SH-SY5Y (cell line): ENCODE data around the gene TMEM217.

ENCODE experiments used
- GATA2 ChIP-seq: IDR thresholded peaks from 2 replicates; pipeline ENCODE4 v1.6.1; 2011; ENCODE audit warnings: mild to moderate bottlenecking, low read depth, low read length
- GATA3 ChIP-seq: IDR thresholded peaks from 2 replicates; pipeline ENCODE4 v1.6.1; 2011; ENCODE audit warnings: low read depth, mild to moderate bottlenecking, low read length, moderate library complexity

DNA sequence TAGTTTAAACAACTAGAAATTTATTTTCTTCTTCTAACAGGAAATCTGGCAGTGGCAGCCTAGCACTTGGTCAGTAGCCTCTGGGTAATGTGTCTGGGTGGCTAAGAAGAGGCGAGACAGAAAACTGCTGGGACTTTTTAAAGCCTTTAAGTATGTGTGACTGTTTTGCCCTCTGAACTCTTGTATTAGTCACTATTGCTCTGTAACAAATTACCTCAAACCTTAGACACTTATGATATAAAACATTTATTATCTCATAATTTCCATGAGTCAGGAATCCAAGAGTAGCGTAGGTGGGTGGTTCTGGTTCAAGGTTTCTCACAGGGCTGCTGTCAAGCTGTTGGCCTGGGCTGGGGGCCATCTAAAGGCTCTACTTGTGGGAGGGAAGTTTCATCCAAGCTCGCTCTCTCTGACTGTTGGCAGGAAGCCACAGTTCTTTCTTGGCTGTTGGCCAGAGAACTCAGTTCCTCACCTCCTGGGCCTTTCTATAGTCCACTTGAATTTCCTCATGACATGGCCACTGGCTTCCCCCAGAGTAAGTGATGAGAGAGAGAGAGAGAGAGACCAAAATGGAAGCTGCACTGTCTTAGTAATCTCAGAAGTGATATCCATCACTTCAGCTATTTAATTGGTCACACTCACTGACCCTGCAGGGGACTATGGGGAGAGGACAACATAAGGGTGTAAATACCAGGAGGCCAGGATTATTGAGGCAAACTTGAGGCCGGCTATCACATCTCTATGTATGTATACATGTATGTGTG lies 17.8 kb downstream of the TMEM217 start:
- no peak for TF ChIP-seq GATA2
- TF ChIP-seq GATA3, result no peak
